Astrocyte (in vitro differentiated cells and primary cell): ENCODE results near the gene NFYB. TPM values are rescaled to one million over a fixed set of nuclear protein-coding genes. Genes with fewer than 3 reads are reported as not detected.

Source experiments
- DNase-seq: peaks from one replicate; pipeline ENCODE4 v3.0.0-alpha.2; 2010; ENCODE audit warnings: low read depth
- FAIRE-seq: peaks from 2 replicates; lab custom pipeline; 2011; peaks lifted over from hg19 to GRCh38; lab: Jason Lieb, UNC
- H2AFZ ChIP-seq: 2 replicates; pipeline ENCODE4 v1.6.0; 2012; ENCODE audit warnings: low read depth, low read length, inconsistent platforms
- H3K27ac ChIP-seq: 2 replicates; pipeline ENCODE4 v1.5.1; 2011; ENCODE audit warnings: low read depth, low read length, inconsistent platforms
- H3K27me3 ChIP-seq: 2 replicates; pipeline ENCODE4 v1.6.0; 2011; ENCODE audit warnings: low read length, inconsistent platforms; ENCODE audit not compliant: insufficient read depth
- H3K36me3 ChIP-seq: 2 replicates; pipeline ENCODE4 v1.5.1; 2011; ENCODE audit warnings: low read length, inconsistent platforms; ENCODE audit not compliant: insufficient read depth
- H3K4me1 ChIP-seq: 2 replicates; pipeline ENCODE4 v1.5.1; 2011; ENCODE audit warnings: low read length, inconsistent platforms; ENCODE audit not compliant: insufficient read depth
- H3K4me2 ChIP-seq: 2 replicates; pipeline ENCODE4 v1.6.0; 2012; ENCODE audit warnings: low read length, inconsistent platforms
- H3K4me3 ChIP-seq: 2 replicates; pipeline ENCODE4 v1.5.1; 2011; ENCODE audit warnings: low read depth, mild to moderate bottlenecking, low read length, inconsistent platforms; ENCODE audit not compliant: insufficient read depth
- H3K79me2 ChIP-seq: 2 replicates; pipeline ENCODE4 v1.6.0; 2012; ENCODE audit warnings: mild to moderate bottlenecking, low read length, inconsistent platforms; ENCODE audit not compliant: insufficient read depth
- H3K9ac ChIP-seq: 2 replicates; pipeline ENCODE4 v1.6.0; 2012; ENCODE audit warnings: mild to moderate bottlenecking, low read length, inconsistent platforms
- H3K9me3 ChIP-seq: 2 replicates; pipeline ENCODE4 v1.5.1; 2012; ENCODE audit warnings: low read depth, mild to moderate bottlenecking, low read length, inconsistent platforms; ENCODE audit not compliant: insufficient read depth
- H4K20me1 ChIP-seq: 2 replicates; pipeline ENCODE4 v1.6.0; 2012; ENCODE audit warnings: low read length, inconsistent platforms; ENCODE audit not compliant: insufficient read depth
- H3K27ac Mint-ChIP-seq: one replicate; pipeline ENCODE4 v1.8.0; 2021; ENCODE audit warnings: mild to moderate bottlenecking, mixed read lengths; ENCODE audit not compliant: unreplicated experiment
- H3K27me3 Mint-ChIP-seq: one replicate; pipeline ENCODE4 v1.8.0; 2021; ENCODE audit warnings: low read depth, mixed read lengths; ENCODE audit not compliant: unreplicated experiment
- H3K36me3 Mint-ChIP-seq: one replicate; pipeline ENCODE4 v1.8.0; 2021; ENCODE audit warnings: low read depth, mixed read lengths; ENCODE audit not compliant: unreplicated experiment
- H3K4me1 Mint-ChIP-seq: one replicate; pipeline ENCODE4 v1.8.0; 2021; ENCODE audit warnings: low read depth, mixed read lengths; ENCODE audit not compliant: unreplicated experiment
- H3K4me3 Mint-ChIP-seq: one replicate; pipeline ENCODE4 v1.8.0; 2021; ENCODE audit warnings: mild to moderate bottlenecking, moderate library complexity, mixed read lengths; ENCODE audit not compliant: unreplicated experiment
- H3K9me3 Mint-ChIP-seq: one replicate; pipeline ENCODE4 v1.8.0; 2021; ENCODE audit warnings: mild to moderate bottlenecking, mixed read lengths; ENCODE audit not compliant: unreplicated experiment
- CTCF ChIP-seq: IDR thresholded peaks from 2 replicates; pipeline ENCODE4 v1.5.1; 2011; ENCODE audit warnings: low read depth, mild to moderate bottlenecking, inconsistent platforms, low read length, moderate library complexity; ENCODE audit not compliant: insufficient read depth
- EZH2 ChIP-seq: IDR thresholded peaks from 2 replicates; pipeline ENCODE4 v1.6.1; 2012; ENCODE audit warnings: mild to moderate bottlenecking, low read length, inconsistent platforms; ENCODE audit not compliant: insufficient read depth
- total RNA-seq: library from RNA; stranded (reverse); gene quantifications from 2 replicates; pipeline ENCODE4 v1.2.1, GENCODE V29; 2021

Gene NFYB
- total RNA-seq, 1 donor from 2014 or later = 14.8 TPM

GRCh38 chr12:104134882-104135281 is 3.1 kb downstream of the NFYB start:
- Histone ChIP-seq H3K27me3 (no peaks in the 10 kb centered on the region), H3K9me3 (no peaks in the 10 kb centered on the region), H3K9ac (no peak overlapping the region), H3K4me1 (peaks cover 30% of the 10 kb centered on the region), H3K4me3 (no peak overlapping the region), H3K4me2 (no peak overlapping the region), H2AFZ (no peak overlapping the region), H3K36me3 (peaks cover 8% of the 10 kb centered on the region), H4K20me1 (peaks cover 16% of the 10 kb centered on the region), H3K79me2 (peaks cover 72% of the 10 kb centered on the region), H3K27ac (no peak overlapping the region)
- no peaks in the 10 kb centered on the region for H3K27me3 Mint-ChIP-seq
- H3K4me3 Mint-ChIP-seq = no peak overlapping the region
- H3K9me3 Mint-ChIP-seq = no peaks in the 10 kb centered on the region
- H3K4me1 Mint-ChIP-seq = peaks cover 28% of the 10 kb centered on the region
- no peak overlapping the region for H3K27ac Mint-ChIP-seq
- FAIRE-seq = no peak
- DNase-seq = no peak
- TF ChIP-seq EZH2 (no peak), CTCF (no peak)
- H3K36me3 Mint-ChIP-seq = no peaks in the 10 kb centered on the region

GRCh38 chr12:104133866-104134265 is 4.1 kb downstream of the NFYB start:
- H3K36me3 ChIP-seq = peaks cover 15% of the 10 kb centered on the region
- no peak for TF ChIP-seq CTCF
- TF ChIP-seq EZH2 = no peak
- Mint-ChIP-seq H3K36me3 (no peaks in the 10 kb centered on the region), H3K4me3 (no peak overlapping the region), H3K4me1 (peaks cover 25% of the 10 kb centered on the region), H3K27ac (no peak overlapping the region), H3K27me3 (no peaks in the 10 kb centered on the region), H3K9me3 (no peaks in the 10 kb centered on the region)
- H3K4me3 ChIP-seq = no peak overlapping the region
- H4K20me1 ChIP-seq = peaks cover 16% of the 10 kb centered on the region
- peaks cover 81% of the 10 kb centered on the region for H3K79me2 ChIP-seq
- H2AFZ ChIP-seq = no peak overlapping the region
- FAIRE-seq (peak; percentile 39), DNase-seq (no peak)
- H3K4me1 ChIP-seq = peaks cover 29% of the 10 kb centered on the region
- H3K27me3 ChIP-seq = no peaks in the 10 kb centered on the region
- no peak overlapping the region for H3K9ac ChIP-seq
- H3K27ac ChIP-seq = no peak overlapping the region
- peak overlapping the region; percentile 50 for H3K4me2 ChIP-seq
- H3K9me3 ChIP-seq = no peaks in the 10 kb centered on the region

DNA sequence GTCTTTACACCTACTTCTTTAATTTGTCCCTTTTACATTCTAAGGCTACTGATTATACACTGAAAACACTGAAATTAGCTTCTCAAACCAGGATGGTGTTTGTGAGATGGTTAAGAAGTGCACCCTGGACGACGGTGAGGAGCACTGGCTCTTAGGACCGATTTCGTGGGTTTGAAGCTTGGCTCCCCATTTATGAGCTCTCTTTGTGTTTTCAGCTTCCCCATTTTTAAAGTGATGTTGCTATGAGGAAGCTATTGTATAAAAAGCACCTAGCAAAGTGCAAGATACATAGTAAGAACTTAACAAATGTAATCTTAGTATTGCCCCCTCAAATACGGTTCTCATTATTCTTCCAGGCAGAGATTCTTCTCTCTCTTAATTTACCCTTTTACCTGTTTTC is 4.7 kb downstream of the NFYB start:
- Histone ChIP-seq H3K4me1 (peaks cover 23% of the 10 kb centered on the region), H3K9ac (no peak overlapping the region), H3K9me3 (no peaks in the 10 kb centered on the region), H3K27ac (no peak overlapping the region), H4K20me1 (peaks cover 16% of the 10 kb centered on the region), H3K4me2 (no peak overlapping the region), H3K79me2 (peaks cover 83% of the 10 kb centered on the region), H2AFZ (no peak overlapping the region), H3K4me3 (no peak overlapping the region), H3K36me3 (peaks cover 16% of the 10 kb centered on the region), H3K27me3 (no peaks in the 10 kb centered on the region)
- Mint-ChIP-seq H3K4me3 (no peak overlapping the region), H3K27me3 (no peaks in the 10 kb centered on the region), H3K36me3 (no peaks in the 10 kb centered on the region), H3K27ac (no peak overlapping the region), H3K4me1 (peaks cover 24% of the 10 kb centered on the region), H3K9me3 (no peaks in the 10 kb centered on the region)
- FAIRE-seq (no peak), DNase-seq (no peak)
- no peak for TF ChIP-seq CTCF
- TF ChIP-seq EZH2 = no peak
